Hepatocyte (in vitro differentiated cells): ENCODE measurements around the gene CARD8.

Experiments used
- CTCF ChIP-seq: fragments of 200-600 bp; sonication (generic); IDR thresholded peaks from 2 replicates; pipeline ENCODE4 v1.5.1; 2016; ENCODE audit warnings: antibody characterized with exemption, mild to moderate bottlenecking; ENCODE audit not compliant: poor library complexity
- EZH2 ChIP-seq: fragments of 200-600 bp; sonication (generic); IDR thresholded peaks from 2 replicates; pipeline ENCODE4 v1.6.1; 2016; ENCODE audit warnings: antibody characterized with exemption, mild to moderate bottlenecking, borderline replicate concordance

DNA sequence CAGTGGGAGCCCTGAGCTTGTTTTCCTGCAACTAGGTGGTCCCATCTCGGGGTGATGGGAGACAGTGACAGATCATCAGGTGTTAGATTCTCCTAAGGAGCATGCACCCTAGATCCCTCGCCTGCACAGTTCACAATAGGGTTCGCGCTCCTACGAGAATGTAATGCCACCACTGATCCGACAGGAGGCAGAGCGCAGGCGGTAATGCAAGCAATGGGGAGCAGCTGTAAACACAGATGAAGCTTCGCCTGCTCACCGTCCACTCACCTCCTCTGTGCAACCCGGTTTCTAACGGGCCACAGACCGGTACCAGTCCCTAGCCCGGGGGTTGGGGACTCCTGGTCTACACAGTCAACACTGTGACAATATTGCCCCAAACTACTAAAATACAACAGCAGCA lies 38.8 kb downstream of the CARD8 start:
- TF ChIP-seq CTCF: no peak
- TF ChIP-seq EZH2: no peak
